Measurements from ENCODE around the gene CHN1.
A peak's percentile ranks its signal among the peaks of the same experiment; 100 is the strongest.

CHN1 gene

DNA sequence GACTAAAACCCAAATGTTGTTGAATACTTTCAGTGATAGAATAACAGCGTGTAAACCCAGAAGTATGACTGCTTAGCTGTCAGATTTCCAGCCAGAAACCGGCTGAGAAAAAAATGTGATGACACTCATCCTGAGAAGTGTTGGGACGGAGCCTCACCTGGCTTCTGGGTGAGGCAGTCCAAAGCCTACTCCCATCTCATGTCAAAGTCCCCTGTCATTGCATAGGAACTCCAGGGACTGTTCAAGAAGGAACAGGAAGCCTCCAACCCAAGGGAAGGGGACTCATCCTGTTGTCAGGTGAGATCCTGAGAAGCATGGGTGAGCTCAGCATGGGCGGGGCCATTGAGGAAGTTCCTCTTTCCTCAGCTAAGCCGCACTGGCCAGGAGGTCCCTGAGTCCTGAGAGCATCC is 229.6 kb downstream of the CHN1 start:
- DNase-seq (ENCODE audit: insufficient read length, low spot score) (no peak), FAIRE-seq (no peak)

DNA sequence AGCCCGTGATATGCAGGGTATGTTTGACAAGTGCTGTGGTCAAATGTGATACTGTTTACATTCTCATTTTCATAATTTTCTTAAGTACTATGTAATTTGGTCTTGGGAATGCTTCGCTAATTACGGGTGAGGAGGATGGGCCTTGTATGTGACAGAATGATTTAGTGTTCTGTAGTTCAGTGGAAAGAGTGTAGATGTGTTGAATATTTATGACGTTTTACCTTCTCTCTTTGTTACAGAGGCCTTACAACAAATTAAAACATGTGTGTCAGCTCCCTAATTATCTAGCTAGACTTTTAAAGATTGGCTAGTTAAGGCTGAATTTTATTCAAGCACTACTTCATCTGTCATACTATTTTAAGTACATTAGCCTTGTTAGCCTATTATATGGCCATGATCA is 230.3 kb downstream of the CHN1 start:
- DNase-seq (ENCODE audit: insufficient read length, low spot score) (no peak), FAIRE-seq (no peak)

DNA sequence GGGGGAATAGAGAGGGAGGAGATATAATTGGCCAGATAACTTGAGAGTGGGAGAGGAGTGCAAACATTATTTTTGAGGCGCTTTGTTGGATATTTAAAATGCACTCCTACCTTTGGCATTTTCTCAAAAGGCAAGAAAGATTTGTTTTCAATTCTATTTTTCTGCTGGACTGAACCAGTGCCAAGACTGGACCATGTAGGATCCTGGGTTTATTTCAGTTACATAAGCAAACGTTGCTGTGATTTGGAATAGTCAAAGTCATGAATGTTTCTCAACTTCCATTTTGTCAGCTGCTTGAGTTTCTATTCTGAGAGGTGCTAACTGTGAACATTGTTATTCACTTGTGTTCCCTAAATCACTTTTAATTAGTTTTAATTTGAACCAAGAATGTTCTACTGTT is 232.0 kb downstream of the CHN1 start:
- FAIRE-seq (no peak), DNase-seq (ENCODE audit: insufficient read length, low spot score) (no peak)

DNA sequence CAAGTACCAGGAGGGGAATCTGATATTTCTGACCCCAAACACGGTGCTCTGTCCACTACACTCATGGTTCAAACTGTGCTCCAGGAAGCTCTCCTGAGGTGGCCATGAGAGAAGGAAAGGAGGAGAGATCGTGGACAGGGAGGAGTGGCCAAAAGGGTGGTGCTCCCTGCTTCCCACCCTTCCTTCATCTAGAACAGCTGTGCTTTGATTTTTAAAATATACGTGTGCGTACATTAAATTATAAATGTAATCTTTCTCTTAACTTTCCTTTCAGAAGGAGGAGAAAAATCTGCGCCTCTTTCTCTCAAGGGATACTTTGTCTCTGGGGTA is 232.7 kb downstream of the CHN1 start:
- FAIRE-seq (no peak), DNase-seq (ENCODE audit: insufficient read length, low spot score) (no peak)

DNA sequence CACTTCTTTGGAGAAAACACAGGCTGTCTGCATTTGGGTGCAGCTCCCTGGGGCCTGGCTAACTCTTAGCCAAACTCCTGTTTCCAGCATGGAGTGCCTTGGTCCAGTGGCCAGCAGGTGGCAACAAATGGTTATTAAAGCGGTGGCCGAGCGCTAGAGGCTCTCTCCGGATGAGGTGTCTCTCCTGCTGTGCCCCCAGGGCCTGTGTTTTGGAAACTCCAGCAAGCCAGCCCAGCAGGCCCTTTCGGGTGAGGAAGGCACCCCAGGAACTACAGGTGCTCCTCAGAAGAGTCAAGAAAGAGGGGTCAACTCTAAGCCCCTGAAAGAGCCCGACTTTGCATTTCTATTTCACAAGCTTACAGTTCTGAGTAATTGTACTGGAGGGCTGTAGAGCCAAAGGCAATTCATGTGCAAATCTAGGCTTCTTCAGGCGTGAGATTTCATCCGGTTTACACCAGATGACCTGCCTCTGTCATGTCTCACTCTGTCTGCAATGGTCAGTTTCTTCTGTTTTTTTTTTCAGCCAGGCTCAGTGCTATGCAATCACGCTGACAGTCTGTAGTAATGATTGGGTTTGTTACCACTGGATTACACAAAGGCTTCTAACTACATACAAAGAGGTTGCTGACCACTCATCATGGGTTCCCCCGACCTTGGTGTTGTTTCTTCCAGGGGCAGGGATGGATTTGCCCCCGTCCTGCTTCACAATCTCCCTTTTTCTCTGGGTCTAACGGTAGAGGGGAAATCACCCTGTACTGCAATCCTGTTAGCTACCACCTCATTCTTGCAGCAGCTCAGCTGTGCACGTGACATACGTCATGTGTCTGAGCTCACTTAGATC is 233.3 kb downstream of the CHN1 start:
- no peak for FAIRE-seq
- DNase-seq (ENCODE audit: insufficient read length, low spot score): peak; percentile 36

DNA sequence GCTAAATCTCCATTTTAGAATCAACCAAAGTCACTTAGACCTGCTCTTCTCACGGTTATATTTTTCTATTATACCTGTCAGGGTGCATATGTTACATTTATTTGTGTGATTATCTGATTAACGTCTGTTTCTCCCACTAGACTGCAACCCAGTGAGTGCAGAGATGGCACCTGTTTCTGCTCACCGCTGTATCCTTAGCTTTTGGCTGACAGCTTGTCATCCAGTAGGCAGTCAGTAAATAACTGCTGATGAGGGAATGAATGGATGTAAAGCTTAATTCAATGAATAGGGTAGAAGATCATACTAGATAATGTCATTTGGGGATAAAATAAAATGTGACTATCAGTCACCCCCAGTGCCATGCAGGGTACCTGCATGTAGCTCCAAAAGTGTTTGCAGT is 234.0 kb downstream of the CHN1 start:
- FAIRE-seq (no peak), DNase-seq (ENCODE audit: insufficient read length, low spot score) (no peak)

DNA sequence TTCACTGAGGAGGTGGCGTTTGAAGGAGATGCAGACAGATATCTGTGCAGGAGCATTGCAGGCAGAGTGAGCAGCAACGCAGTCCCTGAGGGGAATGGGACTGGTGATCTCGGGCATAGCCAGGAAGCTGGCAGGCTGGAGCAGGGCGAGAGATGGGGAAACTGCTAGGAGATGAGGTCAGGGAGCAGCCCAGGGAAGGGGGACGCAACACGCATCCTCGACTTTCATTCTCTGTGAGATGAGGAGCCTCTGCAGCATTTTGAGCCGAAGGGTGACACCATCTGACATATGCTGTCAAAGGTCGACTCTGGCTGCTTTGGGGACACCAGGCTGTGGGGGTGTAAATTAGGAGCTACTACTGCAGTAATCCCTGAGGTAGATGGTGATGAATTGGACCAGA is 236.6 kb downstream of the CHN1 start:
- DNase-seq (ENCODE audit: insufficient read length, low spot score) (no peak), FAIRE-seq (no peak)

DNA sequence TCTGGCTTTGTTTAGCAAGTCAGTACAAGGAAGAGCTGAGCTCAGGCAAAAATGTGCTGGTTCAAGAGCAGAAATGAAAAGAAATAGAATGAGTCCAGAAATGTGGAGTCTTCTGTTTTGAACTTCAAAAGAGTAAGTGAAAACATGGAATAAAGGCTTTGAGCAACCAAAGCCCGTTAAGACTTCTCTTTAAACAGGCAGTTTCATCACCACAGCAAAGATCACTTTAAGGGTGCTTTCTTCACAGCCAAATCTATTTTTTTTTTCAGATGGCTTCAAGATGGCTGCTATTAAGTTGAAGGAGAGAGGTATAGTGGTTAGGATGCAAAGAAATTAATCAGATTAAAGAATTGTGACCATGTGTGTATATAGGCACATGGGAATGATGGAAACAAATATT is 238.9 kb downstream of the CHN1 start:
- FAIRE-seq (no peak), DNase-seq (ENCODE audit: insufficient read length, low spot score) (no peak)

DNA sequence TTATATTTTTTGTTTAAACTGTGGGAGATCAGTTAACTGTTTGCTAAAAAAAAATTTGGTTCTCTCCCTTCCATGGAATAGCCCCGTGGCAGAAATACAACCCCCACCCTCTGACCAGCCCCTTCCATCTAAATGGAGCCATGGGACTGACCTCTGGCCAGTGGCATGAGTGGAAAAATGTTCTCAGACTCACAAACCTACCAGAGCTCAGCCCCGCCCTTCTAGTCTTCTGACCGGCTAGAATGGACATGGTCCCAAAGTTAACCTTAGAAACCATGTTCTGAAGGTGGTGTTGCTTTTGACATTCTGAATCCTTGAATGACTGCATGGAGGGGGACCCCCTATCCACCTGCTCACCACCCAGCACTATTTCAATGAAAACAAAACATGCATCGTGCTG is 239.6 kb downstream of the CHN1 start:
- no peak for DNase-seq (ENCODE audit: insufficient read length, low spot score)
- FAIRE-seq: no peak

DNA sequence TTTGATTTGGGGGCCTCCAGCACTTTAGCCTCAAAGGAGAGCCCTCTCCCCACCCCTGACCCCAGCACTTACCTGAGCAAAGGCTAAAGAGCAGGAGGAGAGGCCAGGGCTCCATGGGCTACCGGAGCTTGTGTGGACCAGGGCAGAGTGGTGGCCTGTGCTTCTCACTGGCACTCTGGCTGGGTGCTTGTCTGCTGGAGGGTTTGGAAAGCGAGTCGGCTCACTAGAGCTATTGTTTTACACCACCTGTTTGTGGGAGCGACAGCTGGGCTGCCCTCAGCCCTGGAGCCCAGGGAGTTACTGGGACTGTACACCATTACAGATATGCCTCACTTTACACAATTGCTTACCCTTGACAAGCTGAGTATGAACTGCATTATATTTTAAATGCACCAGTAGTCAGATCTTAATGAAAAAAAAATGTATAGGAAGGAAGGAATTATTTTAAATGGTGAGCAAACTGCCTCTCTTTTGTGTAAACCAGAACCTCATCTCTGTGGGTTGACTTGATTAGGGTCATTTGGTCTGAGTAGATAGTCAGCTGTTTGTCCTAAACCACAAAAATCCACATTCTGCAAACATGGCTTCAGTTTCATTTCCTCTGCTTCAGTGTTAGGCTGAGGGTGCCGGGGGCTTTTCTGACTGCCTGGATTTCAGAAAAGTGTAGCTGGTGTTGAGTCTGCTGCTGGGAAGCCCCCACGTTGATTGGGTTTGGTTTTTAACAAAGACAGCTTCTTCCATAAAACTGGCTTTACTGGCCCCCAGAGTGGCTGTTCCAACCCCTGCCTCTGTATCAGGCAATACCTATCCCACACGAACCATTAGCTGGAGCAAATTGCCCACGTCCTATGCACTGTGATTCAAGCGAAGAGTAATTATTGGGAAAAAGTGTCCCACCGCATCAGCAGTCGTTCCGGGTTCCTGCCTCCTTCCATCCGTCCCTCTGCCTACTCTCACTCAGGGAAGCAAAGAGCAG is 240.6 kb downstream of the CHN1 start, which contains the start of gene CHRNA1:
CHRNA1 (minus strand) TSS at position 193 of the 976 bp plus-strand sequence; CDS start at position 115, 78 bp downstream.
- DNase-seq (ENCODE audit: insufficient read length, low spot score) (no peak), FAIRE-seq (no peak)

DNA sequence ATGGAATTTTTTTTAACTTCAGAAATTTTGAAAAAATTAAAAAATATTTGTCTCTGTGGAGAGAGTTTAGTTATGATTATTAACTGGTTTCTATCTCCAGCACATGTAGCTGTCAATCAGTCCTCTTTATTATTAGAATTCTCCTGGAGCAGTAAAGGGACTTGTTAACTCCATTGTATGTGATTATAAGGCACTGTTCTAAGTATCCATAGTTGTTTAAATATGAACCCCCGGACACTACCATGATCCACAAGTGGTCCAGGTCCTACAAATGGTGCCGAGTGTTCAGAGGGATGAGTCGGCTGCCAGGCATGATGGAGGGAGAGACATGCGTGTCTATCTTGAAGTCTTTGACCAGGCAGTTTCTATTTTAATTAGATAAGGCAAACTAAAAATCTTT is 241.4 kb downstream of the CHN1 start:
- FAIRE-seq (no peak), DNase-seq (ENCODE audit: insufficient read length, low spot score) (no peak)

DNA sequence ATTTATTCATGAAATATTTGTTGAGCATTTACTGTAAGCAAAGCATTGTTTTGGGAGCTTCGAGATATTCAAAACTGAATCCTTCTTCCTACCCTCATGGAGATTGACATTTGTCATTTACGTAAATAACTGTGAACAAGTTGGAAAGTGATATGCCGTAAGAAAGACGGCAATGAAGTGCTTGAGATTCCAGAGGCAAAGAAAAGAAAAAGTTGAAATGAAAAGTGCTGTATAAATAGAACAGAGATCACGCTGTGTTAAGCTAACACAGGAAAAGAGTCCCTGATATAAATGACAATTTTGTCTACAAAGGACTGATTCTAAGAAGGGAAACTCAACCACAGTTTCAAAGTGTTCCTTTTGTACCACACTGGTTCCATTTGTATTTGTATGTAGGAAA is 242.7 kb downstream of the CHN1 start:
- DNase-seq (ENCODE audit: insufficient read length, low spot score): no peak
- FAIRE-seq: no peak

DNA sequence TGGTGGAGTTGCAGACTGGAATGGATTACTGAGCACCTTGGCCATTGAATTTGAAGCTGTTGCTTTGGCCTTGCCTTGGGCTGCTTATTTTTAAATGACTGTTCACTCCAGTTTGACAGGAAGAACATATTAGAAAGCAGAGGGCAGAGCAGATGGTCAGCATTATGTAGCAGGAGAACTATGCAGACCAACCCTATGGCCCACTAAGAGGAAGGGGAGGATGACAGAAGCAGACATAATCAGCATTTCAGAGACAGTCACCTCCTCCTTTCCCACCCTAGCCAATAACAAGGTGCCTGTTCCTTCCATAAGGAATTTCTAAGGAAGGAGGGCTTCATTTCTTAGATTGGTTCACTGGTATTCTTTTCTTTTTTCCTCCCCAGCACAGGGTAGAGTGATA is 243.3 kb downstream of the CHN1 start:
- FAIRE-seq (no peak), DNase-seq (ENCODE audit: insufficient read length, low spot score) (no peak)

DNA sequence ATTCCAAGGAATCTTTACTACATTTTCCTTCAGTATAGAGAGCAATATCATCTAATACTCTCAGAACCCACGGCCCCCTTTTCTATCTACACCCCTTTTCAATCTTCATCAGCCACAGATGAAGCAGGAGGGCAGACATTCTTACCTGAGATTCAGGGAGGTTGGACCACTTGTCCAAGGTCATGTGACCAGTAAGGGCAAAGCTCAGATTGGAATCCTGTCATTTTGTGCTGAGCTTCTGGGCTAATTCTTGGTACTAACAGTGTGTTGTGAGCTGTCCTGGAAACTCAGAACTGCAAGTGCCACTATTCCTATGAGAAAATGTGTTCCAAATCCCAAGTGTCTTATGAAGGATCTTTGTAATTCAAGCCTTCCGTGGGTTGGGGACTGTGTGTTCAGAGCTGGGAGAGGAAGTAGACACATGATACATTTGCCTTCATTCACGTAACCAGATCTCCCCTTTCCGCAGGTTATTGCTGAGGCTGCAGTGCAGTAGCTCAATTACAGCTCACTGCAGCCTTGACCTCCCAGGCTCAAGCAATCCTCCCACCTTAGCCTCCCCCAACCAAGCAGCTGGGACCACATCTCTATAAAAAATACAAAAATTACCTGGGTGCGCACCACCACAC is 244.2 kb downstream of the CHN1 start:
- no peak for FAIRE-seq

DNA sequence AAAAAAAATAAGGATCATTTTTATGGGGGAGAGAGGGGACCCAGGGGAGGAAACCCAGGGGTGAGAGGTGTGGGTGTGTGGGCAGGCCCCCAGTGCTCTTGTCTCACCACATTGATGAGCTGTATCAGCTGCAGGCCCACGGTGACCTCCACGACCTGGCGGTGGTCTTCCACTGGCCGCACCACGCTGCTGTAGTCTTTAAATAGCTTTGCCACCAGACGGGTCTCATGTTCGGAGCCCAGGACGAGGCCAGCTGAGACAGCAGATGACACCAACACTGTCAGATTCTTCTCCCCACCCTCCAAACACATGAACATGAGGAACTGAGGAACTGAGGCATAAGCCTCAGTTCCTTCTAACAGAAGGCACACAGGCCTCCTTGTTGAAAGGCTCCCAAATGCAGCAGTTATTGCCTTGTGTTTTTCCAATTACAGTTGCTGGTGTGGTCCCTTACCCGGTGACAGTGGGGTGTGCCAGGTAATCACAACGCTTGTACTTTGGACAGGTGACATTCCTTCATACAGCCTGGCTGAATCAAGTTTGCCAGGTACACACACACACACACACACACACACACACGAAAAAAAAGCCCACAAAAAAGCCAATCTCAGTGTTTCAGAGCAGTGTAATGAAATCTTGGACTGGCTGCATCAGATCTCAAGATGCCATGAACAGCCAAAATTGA is 245.7 kb downstream of the CHN1 start:
- FAIRE-seq: no peak

More for the DNA sequence above, 244.2 kb downstream of the CHN1 start:
- no peak for DNase-seq (ENCODE audit: insufficient read length, low spot score)

DNA sequence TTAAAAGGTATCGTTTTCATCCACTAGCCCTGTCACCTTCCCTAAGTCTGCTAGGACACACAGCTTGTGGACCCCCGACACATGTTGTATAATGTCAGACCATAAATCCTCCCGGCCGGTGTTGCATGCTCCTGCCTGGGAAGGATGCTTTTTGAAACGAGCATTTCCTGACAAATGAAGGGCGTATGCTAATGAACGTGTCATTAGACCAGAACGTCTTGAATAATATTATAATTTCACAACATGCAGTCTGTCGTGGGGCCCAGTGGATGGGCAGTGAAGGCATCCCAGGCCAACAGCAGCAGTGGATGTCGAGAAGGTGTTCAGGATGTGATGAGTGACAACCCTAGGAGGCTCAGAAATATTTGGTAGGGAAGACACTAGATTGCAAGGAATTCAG is 248.4 kb downstream of the CHN1 start:
- no peak for DNase-seq (ENCODE audit: insufficient read length, low spot score)
- no peak for FAIRE-seq

More for the DNA sequence above, 245.7 kb downstream of the CHN1 start:
- DNase-seq (ENCODE audit: insufficient read length, low spot score): no peak

DNA sequence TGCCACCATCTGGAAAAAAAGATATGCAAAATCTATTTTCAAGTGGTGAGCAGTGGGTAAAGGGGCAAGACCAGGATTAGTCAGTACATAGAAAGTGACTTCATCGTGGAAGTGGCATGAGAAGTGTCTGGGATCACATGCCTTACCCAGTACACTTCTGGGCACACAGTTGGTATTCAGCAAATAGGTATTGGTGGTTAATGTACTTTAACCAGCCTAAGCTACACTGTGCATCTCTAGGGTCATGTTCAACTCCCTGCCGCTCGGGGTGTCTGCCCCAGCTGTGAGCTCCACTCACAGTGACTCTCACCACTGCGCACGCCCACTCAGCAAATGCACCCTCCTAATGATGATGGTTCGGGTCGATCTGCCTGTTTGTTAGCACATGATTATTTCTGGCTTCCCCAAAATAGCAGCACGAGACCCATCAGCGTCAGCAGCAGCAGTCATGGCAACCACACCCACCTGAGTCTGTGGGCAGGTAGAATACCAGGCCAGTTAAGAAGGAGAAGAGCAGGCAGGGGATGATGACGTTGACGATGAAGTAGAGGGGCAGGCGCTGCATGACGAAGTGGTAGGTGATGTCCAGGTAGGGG is 252.0 kb downstream of the CHN1 start:
- FAIRE-seq (peak; percentile 23), DNase-seq (ENCODE audit: insufficient read length, low spot score) (no peak)

DNA sequence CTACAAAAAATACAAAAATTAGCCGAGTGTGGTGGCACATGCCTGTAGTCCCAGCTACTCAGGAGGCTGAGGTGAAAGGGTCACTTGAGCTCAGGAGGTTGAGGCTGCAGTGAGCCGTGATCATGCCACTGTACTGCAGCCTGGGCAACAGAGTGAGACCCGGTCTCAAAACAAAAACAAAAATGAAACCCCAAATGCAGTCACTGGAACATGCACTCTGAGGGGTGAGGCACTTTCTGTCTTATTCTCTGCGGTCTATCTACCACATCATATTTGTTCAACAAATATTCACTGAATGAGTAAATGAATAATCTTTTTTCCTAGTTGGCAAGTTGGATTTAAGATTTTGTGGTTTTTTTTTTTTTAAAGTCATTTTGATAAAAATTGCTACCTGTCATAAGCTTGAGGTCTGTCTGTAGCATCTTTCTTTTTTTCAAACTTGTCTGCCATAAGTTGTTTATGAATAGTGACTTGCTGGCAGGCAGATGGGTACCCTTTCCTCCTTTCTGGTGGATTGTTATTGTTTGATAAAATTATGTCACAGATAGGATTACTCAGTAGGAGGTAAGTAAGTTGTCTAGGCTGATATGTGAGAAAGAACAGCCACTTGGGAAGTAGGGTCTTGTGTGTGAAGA is 252.7 kb downstream of the CHN1 start:
- FAIRE-seq (peak; percentile 89), DNase-seq (ENCODE audit: insufficient read length, low spot score) (no peak)

DNA sequence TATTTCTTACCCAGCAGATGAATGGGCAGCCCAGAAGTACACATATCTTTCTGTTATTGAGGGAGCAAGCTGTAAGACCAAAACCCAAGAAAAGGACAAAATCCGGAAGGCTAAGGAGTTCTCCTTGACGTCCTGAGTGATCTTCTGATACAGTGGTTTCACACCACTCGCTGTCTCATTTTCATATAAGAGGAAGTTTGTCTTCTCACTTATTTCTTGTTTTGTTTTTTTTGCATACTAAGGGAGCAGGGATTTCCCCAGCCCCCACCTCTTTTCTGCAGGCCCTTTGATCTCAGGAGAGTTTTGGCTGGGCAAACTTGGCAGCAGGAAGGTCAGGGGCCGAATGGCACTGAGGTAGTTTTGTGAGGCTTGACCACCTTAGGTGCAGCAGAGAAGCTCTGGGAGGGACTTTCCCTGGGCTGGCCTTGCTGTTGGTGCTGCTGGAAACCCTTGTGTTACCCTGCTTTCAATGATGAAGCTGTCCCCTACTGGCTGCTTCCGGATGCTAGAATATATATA is 254.2 kb downstream of the CHN1 start:
- peak; percentile 84 for FAIRE-seq
- DNase-seq (ENCODE audit: insufficient read length, low spot score): no peak

DNA sequence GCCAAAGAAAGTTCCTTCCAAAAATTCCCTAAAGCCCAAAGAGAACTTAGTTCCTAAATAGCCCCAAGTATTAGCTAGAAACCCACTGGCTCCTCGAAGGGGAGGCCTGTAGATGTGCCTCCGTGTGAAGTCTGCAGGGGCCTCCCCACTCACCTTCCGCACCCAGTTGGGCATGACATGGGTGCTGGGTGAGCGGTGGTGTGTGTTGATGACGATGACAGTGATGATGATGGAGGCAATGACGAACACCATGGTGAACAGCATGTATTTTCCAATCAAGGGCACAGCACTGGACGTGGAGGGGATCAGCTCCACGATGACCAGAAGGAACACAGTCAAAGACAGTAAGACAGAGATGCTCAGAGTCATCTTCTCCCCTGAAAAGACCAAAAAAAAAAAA is 255.4 kb downstream of the CHN1 start:
- DNase-seq (ENCODE audit: insufficient read length, low spot score) (no peak), FAIRE-seq (no peak)

All from GM19239 (cell line).